HepG2 (cell line): ENCODE data around the gene DOCK4.

Source experiments
- CAMTA2 ChIP-seq: sonication (generic); formaldehyde crosslinking; IDR thresholded peaks from 2 replicates; pipeline ENCODE4 v1.4.0; 2020; ENCODE audit warnings: mild to moderate bottlenecking, missing genetic modification reagents, borderline replicate concordance
- IRX3 ChIP-seq: sonication (generic); formaldehyde crosslinking; IDR thresholded peaks from 2 replicates; pipeline ENCODE4 v1.8.1; 2023; ENCODE audit warnings: mild to moderate bottlenecking, low read depth, missing genetic modification reagents, borderline replicate concordance
- TF ChIP-seq, protein P1 (sequence below): sonication (generic); formaldehyde crosslinking; IDR thresholded peaks from 2 replicates; pipeline ENCODE4 v1.4.0; 2020; ENCODE audit warnings: missing genetic modification reagents, mild to moderate bottlenecking, borderline replicate concordance

DNA sequence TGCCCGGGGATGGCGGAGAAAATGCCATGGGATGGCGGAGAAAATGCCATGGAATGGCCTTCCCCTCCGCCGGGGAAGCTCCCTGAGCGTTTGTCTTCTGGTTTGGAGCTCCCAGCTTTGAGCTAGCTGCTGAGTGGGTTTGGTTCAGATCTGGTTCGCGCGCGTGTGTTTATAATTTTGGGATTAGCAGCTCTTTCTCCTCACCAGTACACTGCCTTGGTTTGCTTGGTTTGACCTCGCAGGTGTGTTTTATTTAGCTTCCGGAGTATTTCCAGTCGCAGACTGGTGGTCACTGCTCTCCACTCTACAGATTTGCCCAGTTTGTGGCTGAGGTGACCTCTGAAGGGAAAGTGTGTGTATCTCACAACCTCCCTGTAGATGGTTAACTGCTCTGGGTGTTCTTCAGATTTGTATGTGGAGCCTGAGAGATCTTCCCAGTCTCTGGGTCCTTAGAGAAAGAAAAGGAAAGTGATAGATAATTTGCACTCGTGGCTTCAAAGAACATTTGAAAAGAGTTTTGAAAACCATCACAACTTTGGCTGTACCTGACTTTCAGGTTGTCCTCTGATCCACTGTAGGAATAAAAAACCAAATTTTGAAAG lies 893 bp upstream of the DOCK4 start:
- TF ChIP-seq IRX3 (no peak), CAMTA2 (CRISPR knock-in tag) (no peak)
- TF ChIP-seq, protein P1, sequence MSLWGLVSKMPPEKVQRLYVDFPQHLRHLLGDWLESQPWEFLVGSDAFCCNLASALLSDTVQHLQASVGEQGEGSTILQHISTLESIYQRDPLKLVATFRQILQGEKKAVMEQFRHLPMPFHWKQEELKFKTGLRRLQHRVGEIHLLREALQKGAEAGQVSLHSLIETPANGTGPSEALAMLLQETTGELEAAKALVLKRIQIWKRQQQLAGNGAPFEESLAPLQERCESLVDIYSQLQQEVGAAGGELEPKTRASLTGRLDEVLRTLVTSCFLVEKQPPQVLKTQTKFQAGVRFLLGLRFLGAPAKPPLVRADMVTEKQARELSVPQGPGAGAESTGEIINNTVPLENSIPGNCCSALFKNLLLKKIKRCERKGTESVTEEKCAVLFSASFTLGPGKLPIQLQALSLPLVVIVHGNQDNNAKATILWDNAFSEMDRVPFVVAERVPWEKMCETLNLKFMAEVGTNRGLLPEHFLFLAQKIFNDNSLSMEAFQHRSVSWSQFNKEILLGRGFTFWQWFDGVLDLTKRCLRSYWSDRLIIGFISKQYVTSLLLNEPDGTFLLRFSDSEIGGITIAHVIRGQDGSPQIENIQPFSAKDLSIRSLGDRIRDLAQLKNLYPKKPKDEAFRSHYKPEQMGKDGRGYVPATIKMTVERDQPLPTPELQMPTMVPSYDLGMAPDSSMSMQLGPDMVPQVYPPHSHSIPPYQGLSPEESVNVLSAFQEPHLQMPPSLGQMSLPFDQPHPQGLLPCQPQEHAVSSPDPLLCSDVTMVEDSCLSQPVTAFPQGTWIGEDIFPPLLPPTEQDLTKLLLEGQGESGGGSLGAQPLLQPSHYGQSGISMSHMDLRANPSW (CRISPR knock-in tag): no peak
